KBM-7 (cell line): ENCODE measurements around the gene ACSBG1.
"Not testable (repeated sequence)": the region's sequence is repeated elsewhere in the genome, so short reads cannot be mapped to it uniquely, and the experiment has no call there.

Source experiments
- DNase-seq: peaks from one replicate; pipeline ENCODE4 v3.0.0-alpha.2; 2015
- in situ Hi-C: fragments of 300-500 bp; cut with MboI; formaldehyde crosslinking; loops from 2 replicates; pipeline ENCODE4 v1.14.3; 2020; ENCODE audit warnings: low sequenced_read_pairs, low pct_unique_long_range_greater_than_20kb, mixed read lengths

ACSBG1 gene

DNA sequence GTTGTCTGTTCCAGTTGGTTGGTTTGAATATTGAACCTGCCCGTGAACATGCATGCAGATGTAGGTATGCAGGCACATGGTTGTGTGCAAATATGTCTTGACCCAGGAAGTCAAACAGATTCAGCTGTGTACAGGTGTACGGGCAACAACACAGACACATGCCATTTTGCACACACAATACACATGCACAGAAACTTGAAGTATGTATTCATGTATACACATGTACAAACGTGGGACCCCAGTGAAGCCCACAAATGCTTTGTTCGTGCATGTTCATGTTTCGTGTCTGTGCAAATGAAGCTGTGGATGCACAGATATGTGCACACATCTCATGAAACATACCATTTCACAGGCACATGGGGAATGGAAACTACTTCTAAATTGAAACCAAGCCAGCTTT, 54.5 kb downstream of the ACSBG1 start:
- DNase-seq = no peak
- in situ Hi-C loops = no loop called here

DNA sequence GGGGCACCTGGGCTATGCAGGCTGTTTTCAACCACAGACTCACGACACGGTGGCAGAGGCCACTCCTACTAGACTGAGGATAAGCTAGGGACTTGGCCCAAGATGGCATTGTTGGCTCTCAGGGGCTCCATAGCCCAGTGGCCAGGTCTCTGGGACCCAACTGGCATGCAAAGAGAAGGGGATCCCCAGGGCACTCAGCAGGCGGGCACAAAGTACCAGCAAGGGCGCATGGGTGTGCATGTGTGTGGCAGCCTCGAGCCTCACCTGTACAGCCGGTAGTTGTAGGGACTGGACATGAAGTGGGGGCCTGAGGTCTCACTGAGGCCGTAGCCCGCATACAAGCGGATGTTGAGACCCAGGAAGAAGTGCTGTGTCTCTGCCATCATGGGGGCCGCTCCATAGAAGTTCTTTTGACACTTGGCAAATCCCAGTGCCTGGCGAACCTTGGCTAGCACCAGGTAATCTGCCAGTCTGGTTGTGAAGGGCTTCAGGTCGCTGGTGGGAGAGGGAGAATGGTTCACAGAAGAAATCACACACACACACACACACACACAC, 55.0 kb downstream of the ACSBG1 start:
- in situ Hi-C loops = no loop called here
- no peak for DNase-seq

DNA sequence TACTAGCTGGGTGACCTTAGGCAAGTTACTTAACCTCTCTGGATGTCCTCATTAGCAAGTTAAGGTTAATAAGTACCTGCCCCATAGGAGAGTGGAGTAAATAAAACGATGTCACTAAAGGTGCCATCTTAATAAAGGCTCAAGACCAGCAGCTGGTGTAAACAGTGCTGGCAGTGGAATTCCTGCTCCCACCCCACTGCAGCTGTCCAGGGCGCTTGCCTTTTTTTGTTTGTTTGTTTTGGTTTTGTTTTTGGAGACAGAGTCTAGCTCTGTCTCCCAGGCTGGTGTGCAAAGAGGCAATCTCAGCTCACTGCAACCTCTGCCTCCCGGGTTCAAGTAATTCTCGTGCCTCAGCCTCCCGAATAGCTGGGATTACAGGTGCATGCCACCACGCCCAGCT, 56.3 kb downstream of the ACSBG1 start:
- in situ Hi-C loops = no loop called here
- DNase-seq = no peak

DNA sequence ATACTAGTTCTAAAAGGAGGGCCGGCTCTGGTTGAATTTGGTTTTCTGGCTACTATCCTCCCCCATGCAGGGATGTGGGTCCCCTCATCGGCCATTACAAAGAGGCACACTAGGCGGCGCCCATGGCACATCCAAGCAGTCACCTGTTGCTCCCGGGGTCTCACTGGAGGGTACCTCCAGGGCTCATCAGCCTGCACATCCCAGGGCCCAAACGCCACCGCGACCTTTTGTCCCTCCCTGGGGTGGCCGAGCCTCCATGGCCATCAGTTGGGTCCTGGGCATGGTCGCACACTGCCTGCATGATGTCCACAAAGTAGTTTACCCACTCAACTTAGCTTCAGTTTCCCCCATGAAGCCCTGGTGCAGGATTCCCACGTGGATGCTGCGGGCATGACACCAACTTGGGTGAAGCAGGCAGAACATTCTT, 56.9 kb downstream of the ACSBG1 start:
- in situ Hi-C loops = no loop called here
- DNase-seq = peak; percentile 77

DNA sequence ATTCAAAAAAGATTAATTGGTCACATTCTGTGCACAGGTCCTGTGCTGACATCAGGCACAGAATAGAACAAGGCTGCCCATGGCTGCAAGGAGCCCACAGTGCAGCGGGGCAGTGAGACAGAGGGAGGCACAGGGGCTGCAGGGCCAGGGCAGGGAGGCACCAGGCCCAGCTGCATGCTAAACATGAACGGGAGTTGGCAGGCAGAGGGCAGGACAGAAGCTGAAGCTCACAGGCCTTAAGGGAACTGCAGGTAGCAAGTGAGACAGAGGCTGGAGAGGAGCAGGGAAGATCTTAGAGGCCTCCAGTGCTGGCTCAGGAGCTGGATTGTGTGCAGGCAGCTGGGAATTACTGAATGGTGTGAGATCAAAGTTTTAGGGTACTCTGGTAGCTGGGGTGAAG, 59.0 kb downstream of the ACSBG1 start:
- in situ Hi-C loops = no loop called here
- no peak for DNase-seq

DNA sequence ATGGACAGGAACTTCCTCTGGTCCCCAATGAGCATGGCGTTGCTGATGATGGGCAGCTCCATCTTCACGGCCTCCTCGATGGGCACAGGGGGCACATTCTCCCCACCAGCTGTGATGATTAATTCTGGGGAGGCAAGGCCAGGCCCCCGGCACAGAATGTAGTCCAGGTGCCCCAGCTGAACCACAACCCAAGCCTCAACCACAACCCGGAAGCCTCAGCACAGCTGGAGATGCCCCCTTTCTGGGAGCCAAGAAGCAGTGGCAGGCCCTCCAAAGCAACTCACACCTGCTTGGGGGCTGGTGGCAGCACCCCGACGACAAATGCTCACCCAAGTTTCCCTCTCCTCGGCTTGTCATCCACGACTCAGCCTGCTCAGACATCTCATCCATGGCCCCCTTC, 60.0 kb downstream of the ACSBG1 start:
- peak; percentile 76 for DNase-seq
- in situ Hi-C loops = no loop called here

DNA sequence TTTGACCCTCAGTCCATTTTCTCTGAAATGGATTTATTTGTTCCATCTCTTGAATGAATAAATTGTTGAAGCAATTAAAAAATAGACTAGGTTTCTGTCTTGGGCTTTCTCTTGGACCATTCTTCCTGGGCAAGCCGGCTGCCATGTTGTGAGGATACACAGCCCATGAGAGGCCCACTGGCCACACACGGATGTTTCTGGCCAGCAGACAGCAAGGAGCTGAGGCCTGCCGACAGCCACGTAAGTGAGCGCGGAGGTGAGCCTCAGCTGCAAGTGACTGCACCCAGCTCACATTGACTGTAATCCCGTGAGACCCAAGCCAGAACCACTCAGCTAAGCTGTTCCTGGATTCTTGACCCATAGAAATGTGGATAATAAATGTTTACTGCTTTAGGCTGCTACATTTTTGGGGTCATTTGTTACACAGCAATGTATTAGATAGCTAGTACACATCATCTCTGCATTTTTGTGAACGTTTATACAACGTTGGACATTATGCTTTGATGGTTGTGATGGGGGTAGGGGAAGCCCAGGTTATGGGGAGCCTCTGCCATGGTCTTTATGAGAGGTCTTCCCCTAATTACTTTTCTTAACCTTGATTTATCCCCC, 62.4 kb downstream of the ACSBG1 start:
- no peak for DNase-seq
- in situ Hi-C loops = no loop called here

DNA sequence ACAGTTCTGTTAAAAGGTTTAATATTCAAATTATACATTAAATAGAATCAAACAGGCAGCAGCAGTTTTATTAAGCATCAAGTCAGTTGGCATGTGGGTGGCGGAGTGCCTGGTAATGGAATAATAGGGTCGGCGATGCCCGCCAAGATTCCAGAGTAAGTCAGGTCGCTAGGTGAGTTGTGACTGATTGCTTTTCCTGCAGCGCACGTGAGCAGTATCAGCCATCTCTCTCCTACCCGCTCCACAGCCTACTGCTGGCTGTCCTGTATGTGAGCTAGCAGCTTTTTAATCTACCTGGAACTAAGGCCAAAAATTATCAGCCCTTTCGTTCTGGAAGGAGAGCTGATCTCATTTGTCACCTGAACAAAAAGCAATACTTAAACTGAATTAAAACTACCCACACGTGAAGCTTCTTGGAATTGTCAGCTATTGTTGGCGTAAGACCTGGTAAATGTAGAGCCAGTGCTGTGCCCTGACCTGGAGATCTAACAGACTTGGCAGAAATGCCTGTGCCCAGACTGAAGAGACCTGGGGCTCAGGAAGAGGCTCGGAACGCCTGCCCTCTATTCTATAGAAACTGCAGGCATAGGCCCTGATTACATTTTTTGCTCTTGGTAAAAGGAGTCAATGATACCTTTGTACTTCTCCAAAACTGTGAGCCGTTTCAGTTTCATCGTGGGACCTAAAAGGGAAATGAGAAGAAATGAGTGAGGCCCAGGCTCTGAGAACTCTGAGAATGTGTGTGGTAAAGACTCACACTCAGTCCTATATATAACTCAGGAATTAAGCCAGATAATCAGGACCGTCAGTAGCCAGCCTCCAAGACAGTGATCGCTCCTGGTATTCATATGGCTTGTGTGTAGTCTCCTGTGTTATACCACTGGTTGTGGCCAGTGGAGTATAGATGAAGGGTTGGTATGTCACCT, 63.3 kb downstream of the ACSBG1 start:
- peak; percentile 63 for DNase-seq
- in situ Hi-C loops = no loop called here

DNA sequence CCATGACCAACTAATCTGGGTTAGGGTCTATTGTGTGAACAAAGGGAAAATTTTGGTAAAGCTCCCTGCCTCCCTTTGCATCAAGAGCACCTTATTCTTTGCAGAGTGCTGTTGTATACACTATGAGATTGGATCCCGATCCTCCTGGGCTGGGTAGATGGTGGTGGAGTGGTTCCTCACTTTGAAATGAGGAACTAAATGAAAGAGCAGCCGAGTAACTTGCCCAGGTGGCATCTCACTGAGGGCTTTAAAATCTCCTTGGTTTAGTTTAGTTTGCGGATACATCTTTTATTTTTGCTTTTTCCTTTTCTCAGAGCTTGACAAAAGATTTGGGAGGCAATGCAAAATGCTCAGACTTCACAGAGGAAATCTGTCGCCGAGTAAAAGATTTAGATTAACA, 65.8 kb downstream of the ACSBG1 start:
- peak; percentile 47 for DNase-seq
- in situ Hi-C loops = no loop called here

DNA sequence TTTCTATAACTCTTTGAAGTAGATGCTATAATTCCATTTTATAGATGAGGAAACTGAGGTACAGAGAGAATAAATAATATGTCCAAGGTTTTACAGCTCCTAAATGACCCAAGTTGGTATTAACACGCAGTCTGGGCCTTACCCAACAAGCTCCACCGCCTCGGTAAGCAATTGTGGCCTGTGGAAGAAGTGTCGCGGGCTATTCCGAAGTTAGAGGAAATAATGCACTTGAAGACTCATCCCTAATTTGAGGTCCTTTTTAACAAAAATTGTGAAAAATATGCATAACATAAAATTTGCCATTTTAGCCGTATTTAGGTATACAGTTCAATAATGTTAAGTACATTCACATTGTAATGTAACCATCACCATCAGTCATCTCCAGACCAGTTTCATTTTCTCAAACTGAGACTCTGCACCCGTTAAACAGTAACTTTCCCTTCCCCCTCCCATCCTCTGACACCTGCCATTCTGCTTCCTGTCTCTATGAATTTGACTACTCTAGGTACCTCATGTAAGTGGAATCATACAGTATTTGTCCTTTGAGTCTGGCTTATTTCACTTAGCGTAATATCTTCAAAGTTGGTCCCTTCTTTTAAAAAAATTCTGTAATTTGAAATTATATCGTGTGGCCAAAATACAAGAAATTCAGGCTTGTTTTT, 67.0 kb downstream of the ACSBG1 start:
- in situ Hi-C loops = no loop called here
- DNase-seq = no peak

DNA sequence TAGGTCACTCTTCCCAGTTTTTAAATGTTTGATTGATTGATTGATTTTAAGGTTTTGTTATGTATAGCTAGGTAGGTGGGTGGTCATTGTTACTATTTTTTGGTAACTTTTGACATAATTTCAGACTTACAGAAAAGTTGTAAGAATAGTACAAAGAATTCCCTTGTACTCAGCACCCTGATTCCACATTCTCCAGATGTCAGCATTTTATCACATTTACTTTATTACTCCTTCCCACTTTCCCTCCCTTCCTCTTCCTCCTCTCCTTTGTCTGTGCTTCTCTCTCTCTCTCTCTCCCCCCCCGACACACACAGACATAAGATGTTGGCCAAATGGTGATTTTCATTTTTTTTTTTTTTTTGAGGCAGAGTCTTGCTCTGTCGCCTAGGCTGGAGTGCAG, 70.4 kb downstream of the ACSBG1 start:
- DNase-seq = no peak
- in situ Hi-C loops = no loop called here

DNA sequence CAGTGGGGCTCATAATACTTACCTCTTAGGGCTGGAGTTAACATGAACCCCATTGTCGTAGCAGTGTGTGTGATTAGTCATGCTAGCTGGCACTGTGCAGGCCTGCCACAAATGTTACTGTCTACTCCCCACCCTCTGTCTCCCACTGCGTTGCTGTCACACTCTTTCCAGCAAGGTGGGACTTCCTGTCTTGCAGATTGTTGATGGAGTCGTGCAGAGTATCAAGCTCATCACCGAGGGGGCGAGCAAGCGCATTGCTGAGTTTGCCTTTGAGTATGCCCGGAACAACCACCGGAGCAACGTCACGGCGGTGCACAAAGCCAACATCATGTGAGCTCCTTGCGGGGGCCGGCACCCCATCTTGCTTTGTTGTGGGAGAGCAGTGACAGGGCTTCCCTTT, 72.3 kb downstream of the ACSBG1 start:
- in situ Hi-C loops = no loop called here
- no peak for DNase-seq

DNA sequence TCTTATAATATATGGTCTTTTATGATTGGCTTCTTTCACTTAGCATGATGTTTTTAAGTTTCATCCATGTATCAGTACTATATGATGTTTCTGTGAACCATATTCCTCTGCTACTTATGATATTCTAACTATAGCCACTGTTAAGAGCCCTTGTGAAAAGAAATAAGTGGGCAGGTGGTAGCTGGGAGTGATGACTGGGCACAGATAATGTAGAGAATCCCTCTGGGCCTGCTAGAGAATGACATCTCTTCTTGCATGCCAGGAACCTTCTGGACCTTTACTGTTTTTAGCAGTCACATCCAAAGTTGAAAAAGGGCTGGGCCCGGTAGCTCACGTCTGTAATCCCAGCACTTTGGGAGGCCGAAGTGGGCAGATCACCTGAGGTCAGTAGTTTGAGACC, 75.0 kb downstream of the ACSBG1 start:
- DNase-seq = no peak
- in situ Hi-C loops = no loop called here

DNA sequence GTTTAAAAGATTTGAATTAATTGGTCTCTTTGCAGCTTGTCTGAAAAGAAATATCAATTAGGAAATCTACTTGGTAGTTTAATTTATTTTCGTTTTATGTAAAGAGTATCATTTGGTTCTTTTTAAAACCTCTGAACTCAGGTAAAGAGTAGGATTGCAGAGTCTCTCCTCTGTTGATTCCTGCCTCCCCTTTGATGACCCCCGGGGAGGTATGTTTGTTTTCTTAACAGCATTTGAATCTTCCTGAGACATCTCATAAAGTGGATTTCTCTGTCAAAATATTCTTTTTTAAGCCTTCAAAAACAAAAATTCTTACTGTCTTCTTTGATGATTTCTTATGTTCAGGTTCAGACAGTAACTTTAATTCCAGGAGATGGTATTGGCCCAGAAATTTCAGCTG, 77.2 kb downstream of the ACSBG1 start:
- in situ Hi-C loops = no loop called here
- no peak for DNase-seq

DNA sequence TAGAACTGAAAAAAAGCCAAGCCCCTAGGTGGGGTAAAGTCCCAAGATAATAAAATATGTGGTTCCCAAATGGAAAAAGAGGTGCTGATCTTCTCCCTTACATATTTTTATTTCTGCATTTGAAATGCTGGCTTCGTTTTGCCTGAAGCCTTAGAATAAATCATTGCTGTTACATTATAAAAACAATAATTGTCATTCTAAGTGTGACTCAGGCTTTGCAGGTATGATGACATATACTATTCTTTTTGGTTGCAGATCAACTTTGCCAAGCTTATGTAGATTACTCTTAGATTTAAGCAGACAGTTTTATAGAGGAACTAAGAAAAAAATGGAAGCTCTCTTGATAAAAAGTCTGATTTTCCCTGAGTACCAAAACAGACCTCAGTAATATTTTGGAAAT, 77.7 kb downstream of the ACSBG1 start:
- in situ Hi-C loops = no loop called here

DNA sequence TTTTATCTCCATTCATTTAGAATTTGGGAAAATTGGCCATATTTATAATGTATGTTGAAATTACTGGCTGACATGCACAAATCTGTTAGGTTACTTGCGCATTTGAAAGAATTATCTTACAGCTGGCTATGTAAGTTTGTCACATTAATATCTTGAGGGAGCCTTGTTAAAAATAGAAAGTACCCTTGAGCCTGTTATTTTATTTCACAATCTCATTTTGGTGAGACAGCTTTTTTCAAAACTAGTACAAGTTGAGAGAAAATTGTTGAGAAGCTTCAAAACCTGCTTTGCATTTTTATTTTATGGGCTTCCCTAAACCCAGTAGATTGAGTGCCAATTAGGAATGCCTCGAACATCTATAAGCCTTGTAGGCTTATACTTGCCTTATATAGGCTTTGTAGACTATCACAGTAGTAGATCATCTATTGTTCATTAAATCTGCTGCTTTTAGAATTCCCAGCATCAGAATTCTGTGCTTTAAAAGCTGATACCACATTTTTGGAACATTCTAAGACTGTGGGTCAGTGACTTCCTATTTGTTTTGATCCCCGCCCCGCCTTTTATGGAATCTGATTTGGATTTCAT, 78.9 kb downstream of the ACSBG1 start:
- DNase-seq = no peak
- in situ Hi-C loops = no loop called here

More for the DNA sequence above, 77.7 kb downstream of the ACSBG1 start:
- no peak for DNase-seq

DNA sequence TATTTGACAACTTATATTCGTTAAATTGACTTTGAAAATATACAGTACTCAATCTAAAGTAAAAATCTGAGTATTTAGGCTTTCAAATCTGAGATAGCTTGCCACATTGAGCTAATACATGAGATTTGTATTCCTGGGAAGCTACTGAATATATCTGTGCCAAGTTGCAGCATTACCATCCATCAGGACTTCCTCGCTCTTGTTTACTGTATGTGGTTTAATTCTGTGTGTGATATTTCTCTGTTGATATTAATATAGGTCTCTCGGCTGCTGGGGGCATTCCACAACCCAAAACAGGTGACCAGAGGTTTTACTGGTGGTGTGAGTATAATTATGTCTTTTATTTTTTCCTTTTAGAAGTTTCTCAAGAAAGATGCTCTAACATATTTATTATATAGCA, 79.4 kb downstream of the ACSBG1 start:
- no peak for DNase-seq
- in situ Hi-C loops = no loop called here

DNA sequence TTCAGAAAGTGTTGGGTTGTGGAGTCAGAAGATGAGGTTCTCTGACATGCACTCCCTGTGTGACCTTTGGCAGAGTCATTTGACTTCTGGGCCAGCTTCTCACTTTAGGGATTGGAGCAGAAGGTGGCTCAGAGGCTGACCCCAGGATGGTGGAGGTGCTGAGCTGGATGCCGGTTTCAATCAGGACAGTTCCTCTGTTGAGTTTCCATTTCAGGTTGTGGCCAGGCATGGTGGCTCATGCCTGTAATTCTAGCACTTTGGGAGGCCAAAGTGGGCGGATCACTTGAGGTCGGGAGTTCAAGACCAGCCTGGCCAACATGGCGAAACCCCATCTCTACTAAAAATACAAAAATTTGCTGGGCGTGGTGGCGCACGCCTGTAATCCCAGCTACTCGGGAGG, 83.3 kb downstream of the ACSBG1 start:
- in situ Hi-C loops, DNase-seq: not testable (repeated sequence)
